NCI-H1417 (cell line): ENCODE results near the gene C16orf90.
"Not testable (repeated sequence)": the region's sequence is repeated elsewhere in the genome, so short reads cannot be mapped to it uniquely, and the experiment has no call there.

ENCODE experiments used
- DNase-seq, 3 experiments: peaks; one replicate each; lab custom pipeline; 2025; lab: John Stamatoyannopoulos, UW

The C16orf90 gene

DNA sequence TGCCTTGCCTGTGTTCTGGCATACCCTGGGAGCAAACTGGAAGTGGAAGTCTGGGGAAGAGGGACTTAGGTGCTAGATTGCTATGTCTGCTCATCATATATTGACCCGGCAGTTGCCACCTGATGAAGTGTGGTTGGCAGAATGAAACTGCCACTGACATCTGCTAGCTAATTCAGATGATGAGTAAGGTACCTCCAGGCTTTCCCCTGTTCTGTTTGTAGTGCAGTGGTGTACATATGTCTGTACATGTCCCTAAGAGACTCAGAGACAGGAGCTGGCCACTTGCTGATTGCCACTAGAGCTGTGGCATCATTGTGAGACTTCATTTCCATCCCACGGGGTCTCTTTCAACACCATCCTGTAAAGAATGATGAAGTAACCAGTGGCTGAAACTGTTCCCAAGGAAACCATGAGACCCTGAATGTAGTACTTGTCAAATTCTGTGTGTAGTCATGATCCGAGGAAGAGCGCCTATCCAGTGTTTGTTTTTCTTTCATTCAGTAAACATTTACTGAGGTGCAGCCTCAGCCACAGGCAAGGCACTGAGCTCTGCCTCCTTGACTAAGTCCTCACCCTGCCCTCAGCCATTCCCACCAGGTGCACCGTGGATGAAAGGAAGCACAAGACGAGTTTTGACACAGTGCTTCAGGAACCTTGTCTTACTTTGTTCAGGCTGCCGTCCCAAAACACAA lies 18.7 kb upstream of the C16orf90 start:
- DNase-seq: no peak

DNA sequence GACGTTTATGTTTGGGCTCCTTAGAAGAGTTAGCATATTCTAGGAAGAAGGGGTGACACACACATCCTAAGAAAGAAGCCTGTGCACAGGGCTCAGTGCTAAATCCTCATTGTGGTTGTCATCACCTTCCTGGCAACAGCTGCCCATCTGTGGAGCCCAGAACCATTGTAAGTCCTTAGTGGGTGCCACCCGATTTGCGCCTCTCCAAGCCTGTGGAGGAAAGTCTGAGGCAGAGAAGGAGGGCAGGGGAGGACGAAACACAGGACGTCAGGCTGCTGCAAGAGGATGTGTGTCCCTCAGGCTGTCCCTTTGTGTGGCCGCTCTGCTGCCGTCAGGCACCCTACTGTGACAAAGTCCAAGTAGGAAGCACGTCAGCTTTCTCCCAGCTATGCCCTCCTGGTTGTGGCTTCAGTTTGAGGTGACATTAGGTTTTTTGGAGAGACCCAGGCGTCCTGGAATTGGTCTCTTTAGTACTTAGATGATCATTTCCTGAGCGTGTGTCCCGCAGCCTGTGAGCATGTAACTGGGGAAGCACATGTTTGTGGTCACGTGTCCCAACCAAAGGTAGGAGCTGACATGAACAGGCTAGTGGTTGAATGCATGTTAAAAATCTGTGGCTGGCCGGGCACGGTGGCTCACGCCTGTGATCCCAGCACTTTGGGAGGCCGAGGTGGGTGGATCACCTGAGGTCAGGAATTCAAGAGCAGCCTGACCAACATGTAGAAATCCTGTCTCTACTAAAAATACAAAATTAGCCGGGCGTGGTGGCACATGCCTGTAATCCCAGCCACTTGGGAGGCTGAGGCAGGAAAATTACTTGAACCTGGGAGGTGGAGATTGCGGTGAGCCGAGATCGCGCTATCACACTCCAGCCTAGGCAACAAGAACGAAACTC lies 16.2 kb upstream of the C16orf90 start:
- DNase-seq: no peak

- DNase-seq: no peak
Measured at GRCh38 chr16:3510416-3510815, 15.1 kb upstream of the C16orf90 start.

- DNase-seq: no peak
Measured at GRCh38 chr16:3509470-3509928, 14.2 kb upstream of the C16orf90 start.

- no peak for DNase-seq
Measured at GRCh38 chr16:3508736-3509135, 13.4 kb upstream of the C16orf90 start.

GRCh38 chr16:3503523-3503922 lies 8.2 kb upstream of the C16orf90 start:
- no peak for DNase-seq

GRCh38 chr16:3501783-3502400 lies 6.6 kb upstream of the C16orf90 start:
- DNase-seq: peak in 1 of 3 experiments; percentile 11

- DNase-seq: not testable (repeated sequence)
Measured at GRCh38 chr16:3501412-3501761, 6.1 kb upstream of the C16orf90 start.

GRCh38 chr16:3498988-3499387 lies 3.7 kb upstream of the C16orf90 start:
- DNase-seq: no peak

DNA sequence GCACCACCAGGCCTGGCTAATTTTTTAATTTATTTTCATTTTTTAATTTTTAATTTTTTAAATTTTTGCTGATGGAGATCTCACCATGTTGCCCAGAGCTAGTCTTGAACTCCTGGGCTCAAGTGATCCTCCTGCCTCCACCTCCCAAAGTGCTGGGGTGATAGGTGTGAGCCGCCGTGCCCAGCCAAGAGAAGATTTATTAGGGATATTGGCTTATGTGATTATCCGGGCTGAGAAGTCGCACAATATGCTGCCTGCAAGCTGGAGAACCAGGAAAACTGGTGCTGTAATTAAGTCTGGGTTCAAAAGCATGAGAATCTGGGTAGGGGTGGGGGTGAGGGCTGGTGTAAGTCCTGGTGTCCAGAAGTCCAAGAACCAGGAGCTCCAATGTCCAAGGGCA lies 2.5 kb upstream of the C16orf90 start:
- DNase-seq: no peak

- DNase-seq: no peak
Measured at GRCh38 chr16:3496386-3496785, 1.1 kb upstream of the C16orf90 start.

DNA sequence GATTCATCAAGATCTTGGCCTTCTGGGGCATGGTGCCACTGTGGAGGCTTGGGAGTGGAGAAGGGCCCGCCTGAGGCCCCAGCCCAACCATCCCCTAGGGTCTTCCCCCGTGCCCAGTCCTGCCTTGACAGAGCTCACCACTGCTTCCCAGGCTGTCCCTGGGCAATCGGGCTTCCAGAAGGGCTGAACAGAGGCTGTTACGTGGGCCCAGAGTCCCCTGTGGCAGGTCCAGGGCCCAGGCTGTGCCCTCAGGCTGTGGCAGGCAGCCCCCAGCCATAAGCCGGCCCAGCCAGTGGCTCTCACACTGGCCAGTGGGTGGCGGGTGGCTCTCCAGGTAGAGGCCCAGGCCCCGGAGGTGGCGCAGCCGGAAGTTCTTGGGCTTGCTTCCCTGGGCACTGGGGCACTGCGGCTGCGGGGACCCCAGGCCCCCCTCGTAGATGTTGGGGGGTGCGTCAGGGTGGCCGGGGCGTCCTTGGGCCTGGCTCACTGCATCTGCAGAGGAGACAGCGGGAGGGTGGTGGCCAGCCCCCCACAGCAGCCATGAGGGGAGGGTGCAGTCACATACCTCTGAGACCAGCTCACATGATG lies 809 bp downstream of the C16orf90 start:
- DNase-seq: no peak

GRCh38 chr16:3492356-3492755 lies 2.9 kb downstream of the C16orf90 start:
- DNase-seq: no peak

GRCh38 chr16:3490911-3491629 lies 4.2 kb downstream of the C16orf90 start:
- peak in 2 of 3 experiments; percentile 36 to 42 for DNase-seq

DNA sequence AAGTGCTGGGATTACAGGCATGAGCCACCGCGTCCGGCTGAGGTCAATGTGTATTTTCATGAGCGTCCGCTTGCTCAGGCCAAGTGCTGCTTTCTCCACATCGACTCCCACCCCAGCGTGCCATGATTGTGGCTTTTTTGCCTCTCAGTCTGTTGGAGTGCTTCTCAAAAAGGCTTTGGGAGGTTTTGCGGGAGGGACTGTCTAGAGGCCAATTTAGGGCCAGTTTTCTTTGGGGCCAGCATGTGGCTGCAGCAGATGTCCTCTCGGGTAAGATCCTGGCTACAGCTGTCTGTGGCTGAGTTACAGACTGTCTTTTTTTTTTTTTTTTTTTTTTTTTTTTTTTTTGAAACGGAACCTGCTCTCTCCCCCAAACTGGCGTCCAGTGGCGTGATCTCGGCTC lies 6.5 kb downstream of the C16orf90 start:
- DNase-seq: no peak

DNA sequence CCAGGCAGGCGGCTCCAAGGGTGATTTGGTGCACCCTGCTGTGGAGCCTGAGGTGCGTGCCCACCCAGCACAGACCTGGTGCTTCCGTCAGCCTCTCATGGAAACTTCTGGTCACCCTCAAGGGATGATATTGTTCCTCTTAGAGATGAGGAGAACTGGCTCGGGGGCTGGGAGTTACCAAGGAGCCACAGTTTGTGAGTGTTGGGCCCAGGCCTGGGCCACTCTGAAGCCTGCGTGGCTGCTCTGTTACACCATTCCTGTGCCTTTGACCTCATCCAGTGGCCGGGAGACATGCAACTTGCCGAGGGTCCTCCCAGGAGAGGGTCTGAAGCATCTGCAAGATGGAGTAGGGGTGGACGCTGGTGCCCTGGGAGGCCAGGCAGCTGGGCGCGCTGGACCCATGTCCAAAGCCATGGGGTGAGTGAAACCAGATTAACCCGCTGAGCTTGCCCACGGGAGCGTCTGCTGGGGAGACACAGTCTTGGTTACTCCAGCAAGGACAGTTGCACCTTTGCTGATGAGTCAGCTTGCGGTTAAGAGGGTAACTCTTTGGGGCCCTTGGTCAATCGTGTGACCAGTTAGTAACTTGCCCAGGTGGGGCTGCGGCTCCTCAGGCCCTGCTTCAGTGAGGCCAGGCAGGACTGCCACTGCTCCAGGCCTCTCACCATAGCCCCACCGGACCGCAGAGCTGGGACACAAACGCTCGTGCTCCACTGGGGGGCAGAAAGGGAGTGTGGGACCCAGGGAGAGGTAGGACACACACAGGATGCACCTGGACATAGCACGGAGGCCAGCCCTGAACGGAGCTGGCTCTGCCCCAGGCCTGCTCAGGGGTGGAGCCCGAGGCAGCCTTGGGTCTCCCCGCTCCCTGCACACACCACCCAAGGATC lies 7.5 kb downstream of the C16orf90 start:
- DNase-seq: no peak

DNA sequence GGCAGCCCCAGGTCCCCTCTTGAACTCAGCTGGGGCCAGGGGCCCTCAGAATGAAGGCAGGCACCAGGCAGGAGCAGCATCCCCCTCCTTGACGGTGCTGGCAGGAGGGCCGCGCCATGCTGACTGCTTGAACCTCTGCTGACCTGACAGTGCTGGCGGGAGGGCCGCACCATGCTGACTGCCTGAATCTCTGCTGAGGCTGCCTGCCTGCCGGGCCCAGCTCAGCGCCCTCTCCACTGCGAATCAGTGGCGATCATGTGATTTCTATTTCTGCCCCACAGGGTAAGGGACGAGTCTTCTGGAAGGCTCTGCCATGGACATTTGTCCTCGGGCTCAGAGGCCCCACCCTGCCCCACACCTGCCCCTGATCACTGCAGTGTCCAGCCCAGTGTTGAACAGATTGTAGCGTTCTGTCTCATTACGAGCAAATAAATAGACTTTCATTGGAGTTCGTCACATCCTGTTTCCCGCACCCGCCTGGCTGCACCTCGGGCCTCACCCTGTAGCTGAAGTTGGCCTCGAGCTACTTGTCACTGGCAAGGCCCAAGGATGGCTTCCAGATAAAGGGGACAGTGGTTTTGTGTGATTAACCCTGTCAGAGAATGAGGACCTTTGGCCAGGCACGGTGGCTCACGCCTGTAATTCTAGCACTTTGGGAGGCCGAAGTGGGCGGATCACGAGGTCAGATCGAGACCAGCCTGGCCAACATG lies 8.6 kb downstream of the C16orf90 start:
- no peak for DNase-seq

DNA sequence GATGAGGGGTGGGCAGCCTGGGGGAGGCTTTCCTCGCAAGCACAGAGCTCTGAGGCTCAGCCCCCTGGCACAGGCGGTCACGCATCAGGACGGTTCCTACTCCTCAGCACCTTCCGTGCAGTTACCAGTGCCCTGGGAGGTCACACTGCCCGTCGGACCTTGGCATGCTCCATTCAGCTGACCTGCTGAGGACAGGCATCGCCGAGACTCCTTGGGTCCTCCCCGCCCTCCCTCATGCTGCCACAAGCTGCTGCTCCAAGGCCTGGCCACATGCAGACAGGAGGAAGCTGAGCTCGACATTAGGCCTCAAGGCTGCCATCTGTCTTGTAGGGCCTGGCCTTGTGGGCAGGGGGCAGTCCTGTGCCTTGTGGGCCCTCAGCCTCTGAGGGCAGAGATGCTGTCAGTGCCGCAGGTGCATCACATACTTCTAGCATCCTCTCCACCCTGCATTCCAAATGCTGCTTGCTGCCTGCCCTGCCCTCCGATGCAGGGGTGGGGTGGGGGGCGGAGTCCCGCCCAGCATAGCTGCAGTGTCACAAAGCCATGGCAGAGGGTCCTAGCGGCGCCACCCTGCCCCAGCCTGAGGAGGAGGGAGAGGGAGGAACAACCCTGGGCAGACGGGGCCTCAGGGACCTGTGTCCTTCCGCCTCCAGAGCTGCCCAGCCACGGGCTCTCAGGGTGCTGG lies 9.3 kb downstream of the C16orf90 start:
- no peak for DNase-seq

DNA sequence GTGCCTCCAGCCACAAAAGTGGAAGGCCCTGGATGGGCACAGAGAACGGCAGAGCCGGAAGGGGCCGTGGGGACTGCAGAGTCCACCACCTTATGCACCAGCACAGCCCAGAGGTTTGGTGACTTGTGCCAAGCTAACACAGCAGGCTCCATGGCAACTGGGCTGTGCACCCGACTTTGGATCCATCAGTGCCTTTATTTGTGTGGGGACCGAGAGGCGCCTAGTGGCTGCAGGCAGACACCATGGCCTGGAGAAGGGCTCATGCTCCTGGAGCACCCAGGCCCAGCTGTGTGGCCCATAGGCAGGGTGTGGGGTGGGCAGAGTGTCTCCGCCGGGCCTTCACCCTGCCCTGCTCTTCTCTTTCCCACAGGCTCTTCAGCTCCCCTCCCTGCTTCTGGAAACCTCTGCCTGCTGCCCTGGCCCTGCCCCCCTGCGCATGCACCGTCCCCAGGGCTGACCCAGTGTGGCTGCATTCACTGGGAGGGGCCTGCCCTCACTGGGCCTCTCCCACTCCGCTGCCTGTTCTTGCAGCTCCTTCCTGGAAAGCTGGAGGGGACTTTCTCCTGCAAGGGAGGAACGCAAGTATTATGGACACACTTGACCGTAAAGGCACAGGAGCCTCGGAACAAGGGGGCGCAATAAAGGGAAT lies 10.1 kb downstream of the C16orf90 start:
- DNase-seq: no peak
